Transverse colon (tissue), 4 donors: ENCODE data around the gene PRSS38.

Source experiments
- CTCF ChIP-seq, 5 experiments: fragments of 200-600 bp in 3 of 5; fragments of 450-650 bp in 2 of 5; sonication (generic) in 3 of 5; IDR thresholded peaks; 1 replicate in 2 of 5; 2 replicates in 3 of 5; pipeline ENCODE4 v1.5.1; 2016 to 2017; ENCODE audit warnings: antibody characterized with exemption in 5 of 5, inconsistent platforms in 3 of 5, mild to moderate bottlenecking in 2 of 5, moderate library complexity in 1 of 5
- EP300 ChIP-seq: sonication (generic); formaldehyde crosslinking; IDR thresholded peaks from one replicate; pipeline ENCODE4 v1.6.1; 2017; ENCODE audit warnings: antibody characterized with exemption, low read depth
- POLR2AphosphoS5 ChIP-seq, 3 donors: sonication (generic); formaldehyde crosslinking; IDR thresholded peaks; one replicate each; pipeline ENCODE4 v1.6.1; 2016; ENCODE audit warnings: antibody characterized with exemption in 3 of 3

GRCh38 chr1:227779685-227780084 lies 35.8 kb upstream of the PRSS38 start:
- TF ChIP-seq CTCF (IDR thresholded peaks at IDR 0.05) (no peak), POLR2AphosphoS5 (IDR thresholded peaks at IDR 0.05) (no peak), EP300 (no peak)
